ENCODE measurements around the gene PALB2. TPM values are rescaled to one million over a fixed set of nuclear protein-coding genes. Genes with fewer than 3 reads are reported as not detected.

PALB2 gene
- total and polyA plus RNA-seq, 10 of the 15 experiments (the other 5 are each of a cell fraction or from before 2014, with no cell fraction given): 9.2 to 24.6 (median 17.6) TPM

DNA sequence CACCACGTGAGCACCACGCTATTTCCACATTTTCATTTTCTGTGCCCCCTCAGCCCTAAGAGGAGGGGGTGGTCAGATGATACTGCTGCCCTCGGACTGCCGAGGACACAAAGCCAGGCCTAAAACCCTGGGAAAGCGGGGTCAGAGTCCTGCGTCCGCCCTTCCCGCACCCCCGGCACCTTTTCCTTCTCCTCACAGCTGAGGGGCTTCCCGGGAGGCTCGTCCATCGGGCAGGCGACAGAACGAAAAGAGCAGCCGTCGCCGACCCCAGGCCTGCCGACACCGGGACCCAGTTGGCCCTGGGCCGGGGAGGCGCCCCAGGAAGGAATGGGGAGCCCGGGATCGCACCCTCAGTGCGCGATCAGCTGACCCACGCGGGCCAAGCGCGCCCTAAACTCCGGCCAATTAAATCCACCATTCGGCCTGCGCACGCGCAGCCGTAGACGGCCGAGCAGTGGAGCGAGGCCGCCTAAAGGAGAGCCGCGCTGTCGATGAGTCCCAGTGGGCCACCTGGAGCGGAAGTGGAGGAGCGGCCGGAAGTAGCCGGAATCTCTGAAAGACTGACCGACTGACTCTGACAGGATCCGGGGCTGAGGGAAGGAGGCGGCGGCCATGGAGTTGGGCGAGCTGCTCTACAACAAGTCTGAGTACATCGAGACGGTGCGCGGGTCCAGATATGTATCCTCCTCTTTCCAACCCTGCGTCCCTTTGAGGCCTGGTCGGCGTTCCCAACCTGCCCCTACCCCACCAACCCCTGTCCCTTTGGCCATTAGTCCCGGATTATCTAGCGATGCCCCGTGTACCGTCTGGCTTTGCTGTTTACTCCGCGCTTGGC lies at the start of gene PALB2, which contains the start of gene DCTN5 (continued):
- TF ChIP-seq RUNX3 (IDR thresholded peaks at IDR 0.05; ENCODE audit: low read length) (peak; percentile 39), TCF3 (IDR thresholded peaks at IDR 0.05; ENCODE audit: borderline replicate concordance, insufficient read depth, low read depth, low read length) (peak; percentile 96), CREM (IDR thresholded peaks at IDR 0.05; ENCODE audit: low read depth) (peak; percentile 87), TBL1XR1 (IDR thresholded peaks at IDR 0.05; ENCODE audit: low read depth, low read length) (peak; percentile 56; the same call in 1 of the 2 replicates), PBX3 (IDR thresholded peaks at IDR 0.05; ENCODE audit: insufficient replicate concordance, low read depth, low read length) (peak; percentile 2), ESRRA (IDR thresholded peaks at IDR 0.05; ENCODE audit: low read length) (peak; percentile 69; the same call in 1 of the 2 replicates), SRF (IDR thresholded peaks at IDR 0.05; ENCODE audit: low read depth in 2 of 2, low read length in 2 of 2) (peak; percentile 98 to 100), USF1 (IDR thresholded peaks at IDR 0.05; ENCODE audit: borderline replicate concordance, extremely low read length, insufficient read depth, low read depth, low read length) (peak; percentile 82), BACH1 (IDR thresholded peaks at IDR 0.05; ENCODE audit: borderline replicate concordance) (no peak; the same call in 1 of the 2 replicates), TAF1 (IDR thresholded peaks at IDR 0.05; ENCODE audit: borderline replicate concordance, low read depth, low read length) (peak; percentile 85), EGR1 (IDR thresholded peaks at IDR 0.05; ENCODE audit: borderline replicate concordance in 1 of 2, low read depth in 2 of 2, low read length in 2 of 2) (peak in 1 of 2 experiments; percentile 39; a peak in 1 of 3 replicates), NR2C2 (IDR thresholded peaks at IDR 0.05; ENCODE audit: borderline replicate concordance, control insufficient read depth, insufficient read length, low read depth) (peak; percentile 99), PRDM15 (CRISPR knock-in tag; IDR thresholded peaks at IDR 0.05) (no peak), SUPT20H (IDR thresholded peaks at IDR 0.05; ENCODE audit: borderline replicate concordance, control insufficient read depth, low read depth, low read length) (no peak), BMI1 (IDR thresholded peaks at IDR 0.05; ENCODE audit: borderline replicate concordance) (no peak), POLR2AphosphoS2 (IDR thresholded peaks at IDR 0.05; ENCODE audit: low read depth, low read length) (peak; percentile 99), MTA2 (IDR thresholded peaks at IDR 0.05; ENCODE audit: low read depth) (0 out of 2 replicates have a peak, but pooled peaks have one; percentile 23), RFX5 (IDR thresholded peaks at IDR 0.05; ENCODE audit: low read depth, low read length) (peak; percentile 68; the same call in 1 of the 2 replicates)
- TF ChIP-seq, protein P1, sequence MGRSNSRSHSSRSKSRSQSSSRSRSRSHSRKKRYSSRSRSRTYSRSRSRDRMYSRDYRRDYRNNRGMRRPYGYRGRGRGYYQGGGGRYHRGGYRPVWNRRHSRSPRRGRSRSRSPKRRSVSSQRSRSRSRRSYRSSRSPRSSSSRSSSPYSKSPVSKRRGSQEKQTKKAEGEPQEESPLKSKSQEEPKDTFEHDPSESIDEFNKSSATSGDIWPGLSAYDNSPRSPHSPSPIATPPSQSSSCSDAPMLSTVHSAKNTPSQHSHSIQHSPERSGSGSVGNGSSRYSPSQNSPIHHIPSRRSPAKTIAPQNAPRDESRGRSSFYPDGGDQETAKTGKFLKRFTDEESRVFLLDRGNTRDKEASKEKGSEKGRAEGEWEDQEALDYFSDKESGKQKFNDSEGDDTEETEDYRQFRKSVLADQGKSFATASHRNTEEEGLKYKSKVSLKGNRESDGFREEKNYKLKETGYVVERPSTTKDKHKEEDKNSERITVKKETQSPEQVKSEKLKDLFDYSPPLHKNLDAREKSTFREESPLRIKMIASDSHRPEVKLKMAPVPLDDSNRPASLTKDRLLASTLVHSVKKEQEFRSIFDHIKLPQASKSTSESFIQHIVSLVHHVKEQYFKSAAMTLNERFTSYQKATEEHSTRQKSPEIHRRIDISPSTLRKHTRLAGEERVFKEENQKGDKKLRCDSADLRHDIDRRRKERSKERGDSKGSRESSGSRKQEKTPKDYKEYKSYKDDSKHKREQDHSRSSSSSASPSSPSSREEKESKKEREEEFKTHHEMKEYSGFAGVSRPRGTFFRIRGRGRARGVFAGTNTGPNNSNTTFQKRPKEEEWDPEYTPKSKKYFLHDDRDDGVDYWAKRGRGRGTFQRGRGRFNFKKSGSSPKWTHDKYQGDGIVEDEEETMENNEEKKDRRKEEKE (IDR thresholded peaks at IDR 0.05): no peak
